MM.1S (cell line): ENCODE measurements around the gene ARFRP1.

Source experiments
- DNase-seq: peaks from one replicate; pipeline ENCODE4 v3.0.0-alpha.2; 2015
- H2AFZ ChIP-seq: fragments of 300-600 bp; sonication (generic); 2 replicates; pipeline ENCODE4 v1.6.0; 2016; ENCODE audit warnings: antibody characterized with exemption, low read length
- H3F3A ChIP-seq: fragments of 300-600 bp; sonication (generic); 2 replicates; pipeline ENCODE4 v1.6.1; 2016; ENCODE audit warnings: mild to moderate bottlenecking, antibody characterized with exemption, low read length, moderate library complexity, mixed read lengths; ENCODE audit not compliant: insufficient read depth
- H3K27ac ChIP-seq: fragments of 300-600 bp; sonication (generic); 2 replicates; pipeline ENCODE4 v1.5.1; 2016; ENCODE audit warnings: mild to moderate bottlenecking, low read length
- H3K27me3 ChIP-seq: fragments of 300-600 bp; sonication (generic); replicated peaks from 2 replicates; pipeline ENCODE4 v1.6.0; 2016; ENCODE audit warnings: low read length; ENCODE audit not compliant: insufficient read depth
- H3K36me3 ChIP-seq: fragments of 300-600 bp; sonication (generic); replicated peaks from 2 replicates; pipeline ENCODE4 v1.6.1; 2016; ENCODE audit warnings: mild to moderate bottlenecking, low read length, mixed read lengths; ENCODE audit not compliant: insufficient read depth
- H3K4me1 ChIP-seq: fragments of 300-600 bp; sonication (generic); 2 replicates; pipeline ENCODE4 v1.6.1; 2016; ENCODE audit warnings: low read length, mixed read lengths
- H3K4me2 ChIP-seq: fragments of 300-600 bp; sonication (generic); 2 replicates; pipeline ENCODE4 v1.6.0; 2016; ENCODE audit warnings: low read depth, low read length
- H3K4me3 ChIP-seq: fragments of 300-600 bp; sonication (generic); 2 replicates; pipeline ENCODE4 v1.5.1; 2016; ENCODE audit warnings: low read length, mixed read lengths
- H3K79me2 ChIP-seq: fragments of 300-600 bp; sonication (generic); 2 replicates; pipeline ENCODE4 v1.6.1; 2016; ENCODE audit warnings: mixed run types, low read length, mixed read lengths
- H3K9ac ChIP-seq: fragments of 300-600 bp; sonication (generic); 2 replicates; pipeline ENCODE4 v1.6.1; 2016; ENCODE audit warnings: low read length, mixed read lengths
- H3K9me2 ChIP-seq: fragments of 300-600 bp; sonication (generic); replicated peaks from 2 replicates; pipeline ENCODE4 v1.6.1; 2016; ENCODE audit warnings: mild to moderate bottlenecking, low read length, mixed read lengths; ENCODE audit not compliant: insufficient read depth
- H3K9me3 ChIP-seq: fragments of 300-600 bp; sonication (generic); replicated peaks from 2 replicates; pipeline ENCODE4 v1.6.1; 2016; ENCODE audit warnings: mild to moderate bottlenecking, low read length, mixed read lengths; ENCODE audit not compliant: insufficient read depth
- H4K20me1 ChIP-seq: fragments of 300-600 bp; sonication (generic); 2 replicates; pipeline ENCODE4 v1.6.1; 2016; ENCODE audit warnings: mild to moderate bottlenecking, low read length, moderate library complexity, mixed read lengths; ENCODE audit not compliant: insufficient read depth
- EZH2 ChIP-seq: fragments of 300-600 bp; sonication (generic); optimal IDR thresholded peaks from 2 replicates; pipeline ENCODE3; 2017; ENCODE audit warnings: low read depth, mild to moderate bottlenecking, antibody characterized with exemption, low read length, mixed read lengths
- EZH2phosphoT487 ChIP-seq: fragments of 300-600 bp; sonication (generic); IDR thresholded peaks from 2 replicates; pipeline ENCODE4 v1.6.1; 2018; ENCODE audit warnings: antibody characterized with exemption, low read length
- TF ChIP-seq, protein P1 (sequence below): fragments of 300-600 bp; sonication (generic); IDR thresholded peaks from 2 replicates; pipeline ENCODE4 v1.5.1; 2016; ENCODE audit warnings: antibody characterized with exemption, low read length, mixed read lengths

The ARFRP1 gene

DNA sequence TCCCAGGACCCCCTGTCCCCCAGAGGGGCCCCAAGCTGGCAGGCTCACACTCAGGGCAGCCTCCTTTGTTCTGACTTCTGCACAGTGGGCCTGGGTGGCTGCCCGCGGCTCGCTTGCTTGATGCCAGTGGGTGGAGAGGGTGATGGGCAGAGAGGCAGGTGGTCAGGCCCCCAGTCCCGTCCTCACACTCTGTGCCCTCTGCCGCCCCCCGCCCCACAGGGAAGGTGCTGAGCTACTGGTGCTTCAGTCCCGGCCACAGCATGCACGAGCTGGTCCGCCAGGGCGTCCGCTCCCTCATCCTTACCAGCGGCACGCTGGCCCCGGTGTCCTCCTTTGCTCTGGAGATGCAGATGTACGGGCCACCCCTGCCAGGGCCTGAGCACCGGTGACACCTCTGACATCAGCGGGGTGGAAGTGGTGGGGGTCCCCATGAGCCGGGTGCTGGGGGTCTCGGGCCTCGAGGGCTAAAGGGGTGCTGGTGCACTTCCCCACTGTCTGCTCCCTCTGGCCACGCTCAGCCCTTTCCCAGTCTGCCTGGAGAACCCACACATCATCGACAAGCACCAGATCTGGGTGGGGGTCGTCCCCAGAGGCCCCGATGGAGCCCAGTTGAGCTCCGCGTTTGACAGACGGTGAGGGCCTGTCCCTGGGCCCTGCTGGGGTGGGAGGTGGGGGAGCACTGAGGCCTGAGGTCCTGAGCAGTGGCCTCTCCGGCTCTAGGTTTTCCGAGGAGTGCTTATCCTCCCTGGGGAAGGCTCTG is 20.2 kb downstream of the ARFRP1 start:
- no peaks in the 10 kb centered on the region for H3F3A ChIP-seq
- no peaks in the 10 kb centered on the region for H3K79me2 ChIP-seq
- no peaks in the 10 kb centered on the region for H3K36me3 ChIP-seq
- no peak for DNase-seq
- no peaks in the 10 kb centered on the region for H3K9me3 ChIP-seq
- no peak overlapping the region for H3K4me2 ChIP-seq
- no peak overlapping the region for H2AFZ ChIP-seq
- H3K9me2 ChIP-seq: no peaks in the 10 kb centered on the region
- H3K4me3 ChIP-seq: no peak overlapping the region
- H3K27me3 ChIP-seq: no peaks in the 10 kb centered on the region
- H3K9ac ChIP-seq: no peak overlapping the region
- no peak overlapping the region for H3K27ac ChIP-seq
- TF ChIP-seq EZH2 (no peak), EZH2phosphoT487 (no peak)
- TF ChIP-seq, protein P1, sequence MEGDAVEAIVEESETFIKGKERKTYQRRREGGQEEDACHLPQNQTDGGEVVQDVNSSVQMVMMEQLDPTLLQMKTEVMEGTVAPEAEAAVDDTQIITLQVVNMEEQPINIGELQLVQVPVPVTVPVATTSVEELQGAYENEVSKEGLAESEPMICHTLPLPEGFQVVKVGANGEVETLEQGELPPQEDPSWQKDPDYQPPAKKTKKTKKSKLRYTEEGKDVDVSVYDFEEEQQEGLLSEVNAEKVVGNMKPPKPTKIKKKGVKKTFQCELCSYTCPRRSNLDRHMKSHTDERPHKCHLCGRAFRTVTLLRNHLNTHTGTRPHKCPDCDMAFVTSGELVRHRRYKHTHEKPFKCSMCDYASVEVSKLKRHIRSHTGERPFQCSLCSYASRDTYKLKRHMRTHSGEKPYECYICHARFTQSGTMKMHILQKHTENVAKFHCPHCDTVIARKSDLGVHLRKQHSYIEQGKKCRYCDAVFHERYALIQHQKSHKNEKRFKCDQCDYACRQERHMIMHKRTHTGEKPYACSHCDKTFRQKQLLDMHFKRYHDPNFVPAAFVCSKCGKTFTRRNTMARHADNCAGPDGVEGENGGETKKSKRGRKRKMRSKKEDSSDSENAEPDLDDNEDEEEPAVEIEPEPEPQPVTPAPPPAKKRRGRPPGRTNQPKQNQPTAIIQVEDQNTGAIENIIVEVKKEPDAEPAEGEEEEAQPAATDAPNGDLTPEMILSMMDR: no peak
- H4K20me1 ChIP-seq: no peaks in the 10 kb centered on the region
- H3K4me1 ChIP-seq: no peaks in the 10 kb centered on the region

DNA sequence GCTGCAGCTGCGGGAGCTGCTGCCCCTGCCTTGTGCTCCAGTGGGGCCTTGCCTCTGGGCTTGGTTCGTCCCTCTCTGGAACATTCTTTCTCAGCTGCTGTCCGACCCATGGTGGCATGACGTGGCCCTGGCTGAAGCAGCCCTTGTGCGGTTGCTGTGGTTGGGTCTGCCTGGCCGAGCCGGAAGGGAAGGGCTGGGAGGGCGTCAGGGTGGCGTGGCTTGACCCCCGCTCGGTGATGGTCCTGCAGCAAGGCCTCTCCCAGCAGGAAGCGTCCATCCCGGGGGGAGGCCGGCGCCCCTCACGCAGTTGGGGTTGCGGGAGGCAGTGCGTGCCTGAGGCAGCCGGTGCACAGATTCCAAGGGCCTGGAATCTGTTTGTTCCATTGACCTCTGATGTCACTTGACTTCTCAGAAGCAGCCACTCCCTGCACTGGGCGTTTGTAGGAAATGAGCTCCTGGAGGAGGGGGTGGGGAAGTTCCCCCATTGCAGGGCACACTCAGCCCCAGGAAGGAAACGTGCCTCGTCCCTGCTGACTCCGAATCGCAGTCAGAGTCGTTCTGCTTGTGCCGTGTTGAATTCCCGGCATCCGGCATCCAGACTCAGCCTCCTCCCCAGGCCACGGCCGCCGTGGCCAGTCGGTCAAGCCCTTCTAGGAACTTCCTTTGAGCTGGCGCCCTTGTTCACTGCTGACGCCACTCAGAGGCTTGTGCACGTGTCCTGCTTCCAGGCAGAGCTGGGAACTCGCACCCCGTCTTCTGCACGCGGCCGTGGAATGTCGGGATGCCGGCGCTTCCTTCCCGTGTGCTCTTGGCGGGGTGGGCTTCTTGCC is 21.1 kb downstream of the ARFRP1 start:
- Histone ChIP-seq H2AFZ (no peak overlapping the region), H3K27me3 (no peaks in the 10 kb centered on the region), H3F3A (no peaks in the 10 kb centered on the region), H3K9me2 (no peaks in the 10 kb centered on the region), H3K9me3 (no peaks in the 10 kb centered on the region), H3K79me2 (no peaks in the 10 kb centered on the region), H3K27ac (no peak overlapping the region), H3K36me3 (no peaks in the 10 kb centered on the region), H3K4me1 (no peaks in the 10 kb centered on the region), H3K4me2 (no peak overlapping the region), H3K4me3 (no peak overlapping the region), H4K20me1 (no peaks in the 10 kb centered on the region), H3K9ac (no peak overlapping the region)
- DNase-seq: no peak
- TF ChIP-seq EZH2: no peak
- no peak for TF ChIP-seq EZH2phosphoT487
- TF ChIP-seq, protein P1: no peak

DNA sequence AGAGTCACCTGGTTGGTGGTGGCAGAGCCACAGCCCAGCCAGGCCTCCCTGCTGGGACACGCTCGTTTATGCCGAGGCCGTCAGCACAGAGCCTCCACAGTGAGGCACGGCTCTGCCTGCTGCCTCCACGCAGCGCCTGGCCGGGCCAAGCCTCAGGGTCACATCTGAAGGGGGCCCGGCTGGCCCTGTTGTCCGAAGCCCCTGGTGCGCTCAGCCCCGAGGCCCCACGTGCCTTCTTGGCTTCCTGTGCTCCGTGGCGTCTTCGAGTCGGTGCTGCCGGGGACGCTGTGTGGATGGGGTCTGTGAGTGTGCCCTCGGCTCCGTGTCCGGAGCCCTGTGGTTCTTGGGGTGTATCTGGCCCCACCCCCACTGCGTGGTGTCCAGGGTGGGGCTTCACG is 21.7 kb downstream of the ARFRP1 start:
- no peaks in the 10 kb centered on the region for H3K36me3 ChIP-seq
- TF ChIP-seq EZH2: no peak
- no peak for TF ChIP-seq EZH2phosphoT487
- TF ChIP-seq, protein P1: no peak
- DNase-seq: no peak
- no peak overlapping the region for H3K9ac ChIP-seq
- no peaks in the 10 kb centered on the region for H3K9me3 ChIP-seq
- no peak overlapping the region for H3K27ac ChIP-seq
- no peak overlapping the region for H3K4me2 ChIP-seq
- no peaks in the 10 kb centered on the region for H3K27me3 ChIP-seq
- no peaks in the 10 kb centered on the region for H3K9me2 ChIP-seq
- H2AFZ ChIP-seq: no peak overlapping the region
- no peaks in the 10 kb centered on the region for H3K79me2 ChIP-seq
- H3K4me1 ChIP-seq: no peaks in the 10 kb centered on the region
- no peaks in the 10 kb centered on the region for H4K20me1 ChIP-seq
- H3K4me3 ChIP-seq: no peak overlapping the region
- no peaks in the 10 kb centered on the region for H3F3A ChIP-seq
